AG04450 (cell line): Measurements from ENCODE around the gene JAK1. TPM values are rescaled to one million over a fixed set of nuclear protein-coding genes. Genes with fewer than 3 reads are reported as not detected.

ENCODE experiments used
- CTCF ChIA-PET: fragments of 300-600, 350-600 bp; formaldehyde crosslinking; extraction: SDS; loops from one replicate; lab custom pipeline; 2022; ENCODE audit warnings: antibody characterized with exemption, inconsistent platforms; lab: Charles Lee
- POLR2A ChIA-PET: fragments of 350-600 bp; formaldehyde crosslinking; extraction: SDS; loops from one replicate; lab custom pipeline; 2021; ENCODE audit warnings: antibody characterized with exemption, inconsistent platforms; lab: Yijun Ruan, JAX
- DNase-seq: peaks from one replicate; pipeline ENCODE4 v3.0.0-alpha.2; 2011; ENCODE audit warnings: low read depth, low spot score
- H3K27ac ChIP-seq: one replicate; pipeline ENCODE4 v1.5.1; 2012; ENCODE audit warnings: low read depth, low read length, control low read depth
- H3K27me3 ChIP-seq: one replicate; pipeline ENCODE4 v1.6.0; 2012; ENCODE audit warnings: low read length; ENCODE audit not compliant: control insufficient read depth, insufficient read depth
- H3K4me3 ChIP-seq: 2 replicates; pipeline ENCODE4 v1.5.1; 2011; ENCODE audit warnings: mild to moderate bottlenecking, low read depth, low read length, control low read depth
- H3K9me3 ChIP-seq: 2 replicates; pipeline ENCODE4 v1.5.1; 2012; ENCODE audit warnings: low read length; ENCODE audit not compliant: control insufficient read depth, insufficient read depth
- polyA plus RNA-seq: library from polyadenylated mRNA; depleted of rRNA; stranded (reverse); fragments of >200 nt; gene quantifications from 2 replicates; pipeline ENCODE4 v1.2.3, GENCODE V29; 2011
- TF ChIP-seq, protein P1 (sequence below): IDR thresholded peaks from 2 replicates; pipeline ENCODE4 v1.5.1; 2011; ENCODE audit warnings: low read depth, low read length, control low read depth, inconsistent platforms

Gene JAK1
- polyA plus RNA-seq, 1 experiment = 141 TPM

DNA sequence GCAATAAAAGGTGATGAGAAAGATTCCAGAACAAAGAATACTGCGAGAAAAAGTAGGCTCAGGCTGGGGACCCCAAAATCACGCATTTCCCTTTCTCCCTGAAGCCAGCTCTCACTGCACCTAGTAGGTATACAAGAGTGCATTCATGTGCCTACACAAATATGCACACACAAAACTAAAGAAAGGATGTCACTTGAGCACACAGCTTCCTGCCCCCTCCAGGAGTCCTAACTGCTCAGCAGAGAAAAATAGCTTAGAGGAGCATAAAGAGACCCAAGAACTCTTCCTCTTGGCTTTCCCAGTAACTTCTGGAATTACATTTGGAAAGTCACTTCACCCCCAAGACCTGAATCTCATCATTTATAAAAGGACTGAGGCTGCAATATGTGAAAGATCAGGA, 38.0 kb downstream of the JAK1 start:
- Histone ChIP-seq H3K4me3 (no peak overlapping the region), H3K9me3 (no peaks in the 10 kb centered on the region), H3K27me3 (no peaks in the 10 kb centered on the region), H3K27ac (no peak overlapping the region)
- ChIA-PET POLR2A (no interaction called here), CTCF (no interaction called here)
- TF ChIP-seq, protein P1, sequence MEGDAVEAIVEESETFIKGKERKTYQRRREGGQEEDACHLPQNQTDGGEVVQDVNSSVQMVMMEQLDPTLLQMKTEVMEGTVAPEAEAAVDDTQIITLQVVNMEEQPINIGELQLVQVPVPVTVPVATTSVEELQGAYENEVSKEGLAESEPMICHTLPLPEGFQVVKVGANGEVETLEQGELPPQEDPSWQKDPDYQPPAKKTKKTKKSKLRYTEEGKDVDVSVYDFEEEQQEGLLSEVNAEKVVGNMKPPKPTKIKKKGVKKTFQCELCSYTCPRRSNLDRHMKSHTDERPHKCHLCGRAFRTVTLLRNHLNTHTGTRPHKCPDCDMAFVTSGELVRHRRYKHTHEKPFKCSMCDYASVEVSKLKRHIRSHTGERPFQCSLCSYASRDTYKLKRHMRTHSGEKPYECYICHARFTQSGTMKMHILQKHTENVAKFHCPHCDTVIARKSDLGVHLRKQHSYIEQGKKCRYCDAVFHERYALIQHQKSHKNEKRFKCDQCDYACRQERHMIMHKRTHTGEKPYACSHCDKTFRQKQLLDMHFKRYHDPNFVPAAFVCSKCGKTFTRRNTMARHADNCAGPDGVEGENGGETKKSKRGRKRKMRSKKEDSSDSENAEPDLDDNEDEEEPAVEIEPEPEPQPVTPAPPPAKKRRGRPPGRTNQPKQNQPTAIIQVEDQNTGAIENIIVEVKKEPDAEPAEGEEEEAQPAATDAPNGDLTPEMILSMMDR = no peak
- DNase-seq = no peak

DNA sequence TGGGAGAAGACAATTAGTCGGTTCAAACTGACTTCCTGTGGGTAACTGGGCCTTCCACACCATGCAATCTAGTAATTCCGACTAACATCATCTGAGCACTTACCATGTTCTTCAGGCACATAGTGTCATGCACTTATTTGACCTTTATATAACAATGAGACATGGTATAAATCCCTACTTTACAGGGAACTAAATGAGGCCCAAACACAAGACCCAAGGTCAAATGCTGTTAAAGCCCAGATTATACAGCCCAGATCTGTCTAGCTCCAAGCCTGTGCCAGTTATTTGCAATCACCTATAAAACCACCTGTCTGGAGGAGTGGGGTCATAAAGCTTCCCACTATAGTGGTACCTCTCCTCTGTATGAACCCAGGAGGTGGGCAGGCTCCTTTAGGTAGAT, 40.8 kb downstream of the JAK1 start:
- H3K4me3 ChIP-seq = no peak overlapping the region
- H3K27ac ChIP-seq = no peak overlapping the region
- TF ChIP-seq, protein P1 = no peak
- no peaks in the 10 kb centered on the region for H3K27me3 ChIP-seq
- H3K9me3 ChIP-seq = no peaks in the 10 kb centered on the region
- no peak for DNase-seq
- POLR2A ChIA-PET = no interaction called here
- CTCF ChIA-PET = no interaction called here

DNA sequence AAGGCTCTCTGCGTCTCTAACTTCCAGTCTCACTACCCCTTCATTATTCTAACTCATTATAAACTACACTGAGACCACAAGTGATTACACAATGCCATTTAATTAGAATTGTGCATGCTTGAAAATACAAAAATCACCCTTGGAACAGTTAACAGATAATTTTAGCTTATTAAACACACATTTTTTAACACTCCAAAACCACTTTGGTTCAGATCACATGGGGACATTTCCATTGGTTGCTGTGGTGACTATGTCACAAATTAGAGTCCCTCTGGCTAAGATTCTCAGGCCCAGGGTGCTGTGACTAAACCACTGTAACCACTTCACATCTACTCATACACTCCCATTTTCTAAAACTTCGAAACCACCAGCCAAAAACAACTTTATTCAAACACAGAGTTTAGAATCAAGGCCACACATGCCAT, 43.0 kb downstream of the JAK1 start:
- Histone ChIP-seq H3K4me3 (no peak overlapping the region), H3K27ac (no peak overlapping the region), H3K27me3 (no peaks in the 10 kb centered on the region), H3K9me3 (no peaks in the 10 kb centered on the region)
- POLR2A ChIA-PET = no interaction called here
- DNase-seq = no peak
- TF ChIP-seq, protein P1 = no peak
- CTCF ChIA-PET = no interaction called here

DNA sequence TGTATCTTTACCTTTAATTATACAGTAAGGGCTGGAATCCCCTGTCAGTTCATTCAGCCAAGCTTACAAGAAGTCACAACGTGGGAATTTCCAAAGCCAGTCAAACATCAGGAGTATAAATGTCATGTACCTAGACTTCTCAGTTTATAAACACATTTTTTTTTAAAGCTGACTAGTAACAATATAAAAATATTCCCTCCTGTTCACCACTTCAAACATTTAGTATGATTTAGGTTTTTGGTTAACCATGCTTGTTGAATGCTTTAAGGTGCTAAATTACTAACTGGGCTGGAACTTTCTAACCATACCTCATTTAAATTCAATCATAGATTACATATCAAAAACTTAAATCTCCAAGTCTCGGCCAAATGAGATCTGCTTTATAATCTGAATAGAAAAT, 44.0 kb downstream of the JAK1 start:
- ChIA-PET POLR2A (interaction anchor here (0.7 kb wide), 1 partner anchor 27 kb away, joined by 10 read pairs; no protein-coding TSS in a partner anchor), CTCF (interaction anchor here (0.7 kb wide), 1 partner anchor 10 kb away, joined by 4 read pairs; no protein-coding TSS in a partner anchor)
- Histone ChIP-seq H3K27me3 (no peaks in the 10 kb centered on the region), H3K27ac (no peak overlapping the region), H3K4me3 (no peak overlapping the region), H3K9me3 (no peaks in the 10 kb centered on the region)
- no peak for DNase-seq
- TF ChIP-seq, protein P1 = no peak

DNA sequence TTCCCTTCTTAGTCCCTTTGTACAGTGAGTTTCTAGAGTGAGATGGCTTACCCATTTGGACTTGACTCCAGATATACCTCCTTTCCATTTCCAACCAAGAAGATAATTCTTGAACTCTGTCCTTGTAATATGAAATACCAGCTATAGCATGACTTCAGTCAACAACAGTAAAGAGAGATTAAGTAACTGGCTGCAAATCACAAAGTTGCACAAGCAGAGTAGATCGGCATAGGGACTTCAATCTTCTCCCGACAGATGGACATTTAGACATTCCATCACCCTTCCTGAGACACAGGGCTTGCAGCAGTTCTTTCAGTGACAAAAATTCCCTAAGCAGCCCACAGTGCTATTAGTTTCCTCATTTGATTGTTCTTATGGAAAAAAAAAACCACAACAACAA, 44.6 kb downstream of the JAK1 start:
- CTCF ChIA-PET = no interaction called here
- H3K27me3 ChIP-seq = no peaks in the 10 kb centered on the region
- TF ChIP-seq, protein P1 = no peak
- no peaks in the 10 kb centered on the region for H3K9me3 ChIP-seq
- DNase-seq = no peak
- H3K27ac ChIP-seq = no peak overlapping the region
- POLR2A ChIA-PET = interaction anchor here (0.7 to 0.8 kb wide), 2 partner anchors 26 to 82 kb away, joined by 5 to 10 read pairs; no protein-coding TSS in a partner anchor
- no peak overlapping the region for H3K4me3 ChIP-seq
